HG02938 (cell line): ENCODE measurements around the gene PPP1R36.
"Not testable (repeated sequence)": the region's sequence is repeated elsewhere in the genome, so short reads cannot be mapped to it uniquely, and the experiment has no call there.

Experiments
- ATAC-seq: cut with Tn5 transposase; IDR thresholded peaks from one replicate; pipeline ENCODE4 v1.9.1; 2021; ENCODE audit warnings: mild to moderate bottlenecking, moderate library complexity; ENCODE audit not compliant: unreplicated experiment

Gene PPP1R36

GRCh38 chr14:64518229-64518628, 31.5 kb upstream of the PPP1R36 start:
- ATAC-seq = no peak

GRCh38 chr14:64520699-64521098, 29.1 kb upstream of the PPP1R36 start:
- ATAC-seq = no peak

GRCh38 chr14:64522591-64523355, 27.0 kb upstream of the PPP1R36 start:
- no peak for ATAC-seq

- no peak for ATAC-seq
Measured at GRCh38 chr14:64525354-64525753, 24.4 kb upstream of the PPP1R36 start.

- no peak for ATAC-seq
Measured at GRCh38 chr14:64531567-64531966, 18.2 kb upstream of the PPP1R36 start.

GRCh38 chr14:64536488-64537245, 13.1 kb upstream of the PPP1R36 start:
- ATAC-seq = no peak

GRCh38 chr14:64540208-64541202, 9.3 kb upstream of the PPP1R36 start, which contains the start of gene HSPA2:
TSS of gene HSPA2 (plus strand) at chr14:64540741. CDS start at chr14:64540850, 109 bp downstream.
- ATAC-seq = peak; percentile 93

- no peak for ATAC-seq
Measured at GRCh38 chr14:64541261-64541971, 8.3 kb upstream of the PPP1R36 start.

- no peak for ATAC-seq
Measured at GRCh38 chr14:64541972-64542835, 7.6 kb upstream of the PPP1R36 start.

GRCh38 chr14:64542836-64543201, 6.9 kb upstream of the PPP1R36 start:
- ATAC-seq = no peak

GRCh38 chr14:64544607-64545312, 5.0 kb upstream of the PPP1R36 start:
- ATAC-seq = no peak

- ATAC-seq = no peak
Measured at GRCh38 chr14:64549016-64549415, 745 bp upstream of the PPP1R36 start.

- ATAC-seq = no peak
Measured at GRCh38 chr14:64550621-64551333, 1.0 kb downstream of the PPP1R36 start.

- ATAC-seq = no peak
Measured at GRCh38 chr14:64554556-64554955, 4.8 kb downstream of the PPP1R36 start.

- ATAC-seq = no peak
Measured at GRCh38 chr14:64556526-64556925, 6.8 kb downstream of the PPP1R36 start.

GRCh38 chr14:64558216-64558615, 8.5 kb downstream of the PPP1R36 start:
- not testable (repeated sequence) for ATAC-seq

- no peak for ATAC-seq
Measured at GRCh38 chr14:64561631-64562030, 11.9 kb downstream of the PPP1R36 start.

GRCh38 chr14:64562436-64562835, 12.7 kb downstream of the PPP1R36 start:
- ATAC-seq = no peak
